GM12892 (cell line): Measurements from ENCODE around the gene CD55.

Experiments
- POLR2A ChIP-seq: IDR thresholded peaks from 2 replicates; pipeline ENCODE4 v1.6.1; 2011; ENCODE audit warnings: low read depth, low read length, control low read depth
- POLR2AphosphoS5 ChIP-seq: IDR thresholded peaks from 2 replicates; pipeline ENCODE4 v1.6.1; 2011; ENCODE audit warnings: low read depth, low read length, control low read depth
- TAF1 ChIP-seq: IDR thresholded peaks from 2 replicates; pipeline ENCODE4 v1.6.1; 2011; ENCODE audit warnings: low read depth, mild to moderate bottlenecking, control low read depth, low read length, borderline replicate concordance

GRCh38 chr1:207304710-207305488 is 16.6 kb upstream of the CD55 start:
- TF ChIP-seq POLR2A (no peak), TAF1 (no peak), POLR2AphosphoS5 (no peak)
